GM21737 (cell line): ENCODE measurements around the gene PALD1.

Experiments
- ATAC-seq: cut with Tn5 transposase; IDR thresholded peaks from one replicate; pipeline ENCODE4 v1.9.1; 2021; ENCODE audit warnings: mild to moderate bottlenecking, moderate library complexity; ENCODE audit not compliant: unreplicated experiment

PALD1 gene

GRCh38 chr10:70587045-70587658 is 108.6 kb downstream of the PALD1 start:
- ATAC-seq: no peak

GRCh38 chr10:70588255-70588654 is 109.7 kb downstream of the PALD1 start:
- ATAC-seq: no peak

- no peak for ATAC-seq
Measured at GRCh38 chr10:70588859-70589570, 110.4 kb downstream of the PALD1 start.

GRCh38 chr10:70589762-70590654 is 111.4 kb downstream of the PALD1 start:
- ATAC-seq: no peak

- no peak for ATAC-seq
Measured at GRCh38 chr10:70590655-70591416, 112.3 kb downstream of the PALD1 start.

- ATAC-seq: no peak
Measured at GRCh38 chr10:70592186-70592735, 113.7 kb downstream of the PALD1 start.

GRCh38 chr10:70592746-70593512 is 114.4 kb downstream of the PALD1 start:
- no peak for ATAC-seq

- ATAC-seq: no peak
Measured at GRCh38 chr10:70593513-70593890, 114.9 kb downstream of the PALD1 start.

- ATAC-seq: no peak
Measured at GRCh38 chr10:70594161-70594560, 115.6 kb downstream of the PALD1 start.

GRCh38 chr10:70595566-70596016 is 117.0 kb downstream of the PALD1 start:
- no peak for ATAC-seq

- no peak for ATAC-seq
Measured at GRCh38 chr10:70596110-70596798, 117.7 kb downstream of the PALD1 start.

GRCh38 chr10:70596860-70597809 is 118.6 kb downstream of the PALD1 start:
- ATAC-seq: no peak

- ATAC-seq: no peak
Measured at GRCh38 chr10:70597856-70598815, 119.6 kb downstream of the PALD1 start.

- ATAC-seq: no peak
Measured at GRCh38 chr10:70598857-70599295, 120.3 kb downstream of the PALD1 start.

- no peak for ATAC-seq
Measured at GRCh38 chr10:70599319-70599718, 120.8 kb downstream of the PALD1 start.

- ATAC-seq: no peak
Measured at GRCh38 chr10:70599791-70600190, 121.2 kb downstream of the PALD1 start.
